Smooth muscle cell (in vitro differentiated cells): ENCODE results near the gene FKBP8. TPM values are rescaled to one million over a fixed set of nuclear protein-coding genes. Genes with fewer than 3 reads are reported as not detected.
"Not testable (repeated sequence)": the region's sequence is repeated elsewhere in the genome, so short reads cannot be mapped to it uniquely, and the experiment has no call there.

Experiments used
- DNase-seq: peaks from one replicate; lab custom pipeline; 2025; ENCODE audit not compliant: unreplicated experiment; lab: John Stamatoyannopoulos, UW
- H2AFZ ChIP-seq: fragments of 200-600 bp; sonication (generic); 2 replicates; pipeline ENCODE4 v1.6.0; 2016; ENCODE audit warnings: antibody characterized with exemption, low read depth, mild to moderate bottlenecking
- H3F3A ChIP-seq: fragments of 200-600 bp; sonication (generic); 2 replicates; pipeline ENCODE4 v1.6.0; 2017; ENCODE audit warnings: antibody characterized with exemption, low read depth
- H3K27ac ChIP-seq: fragments of 200-600 bp; sonication (generic); 2 replicates; pipeline ENCODE4 v1.5.1; 2016; ENCODE audit warnings: low read depth, mild to moderate bottlenecking
- H3K27me3 ChIP-seq: fragments of 200-600 bp; sonication (generic); 2 replicates; pipeline ENCODE4 v1.6.1; 2016; ENCODE audit warnings: low read depth, mild to moderate bottlenecking
- H3K36me3 ChIP-seq: fragments of 200-600 bp; sonication (generic); 2 replicates; pipeline ENCODE4 v1.5.1; 2016; ENCODE audit warnings: low read depth
- H3K4me1 ChIP-seq: fragments of 200-600 bp; sonication (generic); 2 replicates; pipeline ENCODE4 v1.5.1; 2016; ENCODE audit warnings: low read depth
- H3K4me2 ChIP-seq: fragments of 200-600 bp; sonication (generic); 2 replicates; pipeline ENCODE4 v1.6.0; 2016; ENCODE audit warnings: mild to moderate bottlenecking
- H3K4me3 ChIP-seq: fragments of 200-600 bp; sonication (generic); 2 replicates; pipeline ENCODE4 v1.5.1; 2016; ENCODE audit warnings: mild to moderate bottlenecking
- H3K79me2 ChIP-seq: fragments of 200-600 bp; sonication (generic); 2 replicates; pipeline ENCODE4 v1.6.0; 2016; ENCODE audit warnings: low read depth, mild to moderate bottlenecking
- H3K9ac ChIP-seq: fragments of 200-600 bp; sonication (generic); 2 replicates; pipeline ENCODE4 v1.6.0; 2016; ENCODE audit warnings: low read depth
- H3K9me3 ChIP-seq: fragments of 200-600 bp; sonication (generic); replicated peaks from 2 replicates; pipeline ENCODE4 v1.5.1; 2016; ENCODE audit warnings: low read depth
- H4K20me1 ChIP-seq: fragments of 200-600 bp; sonication (generic); 2 replicates; pipeline ENCODE4 v1.6.0; 2016; ENCODE audit warnings: low read depth
- WGBS: methylation state at CpG from one replicate; pipeline ENCODE4 v1.1.7; 2016; ENCODE audit warnings: low lambda C conversion rate; 5-methylcytosine and 5-hydroxymethylcytosine counted together
- polyA plus RNA-seq: library from polyadenylated mRNA; unstranded; fragments of >200 nt; fragmentation: Nextera tagmentation; extraction: Ambion mirVana; gene quantifications from 2 replicates; pipeline ENCODE4 v1.2.1, GENCODE V29; 2016
- total RNA-seq: library from RNA; depleted of rRNA; stranded (reverse); fragments of >200 nt; gene quantifications from 2 replicates; pipeline ENCODE4 v1.2.3, GENCODE V29; 2014
- TF ChIP-seq, protein P1 (sequence below): fragments of 200-600 bp; sonication (generic); IDR thresholded peaks from 2 replicates; pipeline ENCODE4 v1.5.1; 2017; ENCODE audit warnings: borderline replicate concordance, mild to moderate bottlenecking, antibody characterized with exemption; ENCODE audit not compliant: insufficient read depth, poor library complexity, severe bottlenecking

FKBP8 gene
- total and polyA plus RNA-seq, 2 experiments from 2014 or later = 143 to 358 TPM

GRCh38 chr19:18523841-18524240 lies 19.5 kb downstream of the FKBP8 start:
- TF ChIP-seq, protein P1, sequence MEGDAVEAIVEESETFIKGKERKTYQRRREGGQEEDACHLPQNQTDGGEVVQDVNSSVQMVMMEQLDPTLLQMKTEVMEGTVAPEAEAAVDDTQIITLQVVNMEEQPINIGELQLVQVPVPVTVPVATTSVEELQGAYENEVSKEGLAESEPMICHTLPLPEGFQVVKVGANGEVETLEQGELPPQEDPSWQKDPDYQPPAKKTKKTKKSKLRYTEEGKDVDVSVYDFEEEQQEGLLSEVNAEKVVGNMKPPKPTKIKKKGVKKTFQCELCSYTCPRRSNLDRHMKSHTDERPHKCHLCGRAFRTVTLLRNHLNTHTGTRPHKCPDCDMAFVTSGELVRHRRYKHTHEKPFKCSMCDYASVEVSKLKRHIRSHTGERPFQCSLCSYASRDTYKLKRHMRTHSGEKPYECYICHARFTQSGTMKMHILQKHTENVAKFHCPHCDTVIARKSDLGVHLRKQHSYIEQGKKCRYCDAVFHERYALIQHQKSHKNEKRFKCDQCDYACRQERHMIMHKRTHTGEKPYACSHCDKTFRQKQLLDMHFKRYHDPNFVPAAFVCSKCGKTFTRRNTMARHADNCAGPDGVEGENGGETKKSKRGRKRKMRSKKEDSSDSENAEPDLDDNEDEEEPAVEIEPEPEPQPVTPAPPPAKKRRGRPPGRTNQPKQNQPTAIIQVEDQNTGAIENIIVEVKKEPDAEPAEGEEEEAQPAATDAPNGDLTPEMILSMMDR = no peak
- no peak for DNase-seq
- Histone ChIP-seq H3K4me1 (no peaks in the 10 kb centered on the region), H2AFZ (no peak overlapping the region), H3K36me3 (no peaks in the 10 kb centered on the region), H3K9ac (no peak overlapping the region), H3F3A (no peaks in the 10 kb centered on the region), H3K79me2 (peaks cover 25% of the 10 kb centered on the region), H3K27me3 (no peaks in the 10 kb centered on the region), H3K4me2 (no peak overlapping the region), H3K9me3 (no peaks in the 10 kb centered on the region), H4K20me1 (peaks cover 13% of the 10 kb centered on the region), H3K4me3 (no peak overlapping the region), H3K27ac (no peak overlapping the region)
- 85% methylated on average over 9 of the region's 9 CpGs for WGBS

DNA sequence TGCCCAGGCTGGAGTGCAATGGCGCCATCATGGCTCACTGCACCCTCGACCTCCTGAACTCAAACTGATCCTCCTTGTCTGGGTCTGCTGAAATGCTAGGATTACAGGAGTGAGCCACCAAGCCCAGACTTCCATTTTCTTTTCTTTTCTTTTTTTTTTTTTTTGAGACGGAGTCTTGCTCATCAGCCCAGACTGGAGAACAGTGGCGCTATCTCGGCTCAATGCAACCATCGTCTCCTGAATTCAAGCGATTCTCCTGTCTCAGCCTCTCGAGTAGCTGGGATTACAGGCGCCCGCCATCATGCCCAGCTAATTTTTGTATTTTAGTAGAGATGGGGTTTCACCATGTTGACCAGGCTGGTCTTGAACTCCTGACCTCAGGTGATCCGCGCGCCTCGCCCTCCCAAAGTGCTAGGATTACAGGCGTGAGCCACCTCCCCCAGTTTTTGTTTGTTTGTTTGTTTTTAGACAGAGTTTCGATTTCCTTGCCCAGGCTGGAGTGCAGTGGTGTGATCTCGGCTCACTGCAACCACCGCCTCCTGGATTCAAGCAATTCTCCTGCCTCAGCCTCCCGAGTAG lies 20.4 kb downstream of the FKBP8 start:
- Histone ChIP-seq H4K20me1 (peaks cover 22% of the 10 kb centered on the region), H3K79me2 (peaks cover 34% of the 10 kb centered on the region), H3K4me2 (peak overlapping the region; percentile 74), H3K27ac (peak overlapping the region; percentile 21), H3K4me3 (peak overlapping the region; percentile 26)
- H3K36me3 ChIP-seq, DNase-seq, H2AFZ ChIP-seq, H3K9ac ChIP-seq, H3K9me3 ChIP-seq, H3F3A ChIP-seq, H3K4me1 ChIP-seq, H3K27me3 ChIP-seq: not testable (repeated sequence)
- 90% methylated on average over 19 of the region's 19 CpGs for WGBS

DNA sequence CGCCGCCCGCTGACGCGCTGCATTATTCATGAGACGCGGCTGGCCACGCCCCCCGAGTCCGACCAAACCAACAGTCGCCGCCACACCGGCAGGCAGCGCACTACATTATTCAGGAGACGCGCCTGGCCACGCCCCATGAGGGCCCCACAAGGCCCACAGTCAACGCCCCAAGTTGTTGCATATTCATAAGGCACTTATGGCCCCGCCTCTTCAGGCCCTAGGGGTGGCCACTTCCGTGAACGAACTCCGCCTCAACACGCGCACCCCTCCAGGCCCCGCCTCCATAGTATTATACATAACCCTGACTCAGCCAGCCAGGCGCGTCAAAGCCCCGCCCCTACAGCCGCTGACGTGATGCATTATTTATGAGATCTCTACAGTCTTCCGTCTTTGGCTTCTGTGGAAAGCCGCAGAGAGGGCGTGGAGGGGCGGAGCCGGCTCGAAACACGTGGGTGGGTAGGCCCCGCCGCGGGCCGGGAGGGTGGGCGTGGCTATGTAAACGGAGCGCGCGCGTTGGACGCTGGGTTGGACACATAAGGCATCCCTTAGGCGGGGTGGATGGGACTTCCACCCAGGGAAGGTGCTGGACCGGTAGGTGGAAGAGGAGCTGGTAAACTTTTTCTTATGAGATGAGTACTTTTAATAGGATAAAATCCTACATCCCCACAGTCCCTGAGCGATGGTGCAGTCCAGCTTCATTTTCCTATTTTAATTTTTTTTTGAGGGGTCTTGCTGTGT lies 21.1 kb downstream of the FKBP8 start:
- peak overlapping the region; percentile 96 for H3K4me3 ChIP-seq
- no peaks in the 10 kb centered on the region for H3F3A ChIP-seq
- no peaks in the 10 kb centered on the region for H3K27me3 ChIP-seq
- TF ChIP-seq, protein P1 = no peak
- WGBS = 2% methylated on average over 40 of the region's 51 CpGs
- no peaks in the 10 kb centered on the region for H3K4me1 ChIP-seq
- peaks cover 40% of the 10 kb centered on the region for H3K79me2 ChIP-seq
- DNase-seq = peak; percentile 100
- H3K9me3 ChIP-seq = no peaks in the 10 kb centered on the region
- H3K9ac ChIP-seq = peak overlapping the region; percentile 100
- peaks cover 28% of the 10 kb centered on the region for H4K20me1 ChIP-seq
- no peak overlapping the region for H2AFZ ChIP-seq
- peak overlapping the region; percentile 99 for H3K27ac ChIP-seq
- H3K36me3 ChIP-seq = no peaks in the 10 kb centered on the region
- peak overlapping the region; percentile 74 for H3K4me2 ChIP-seq

GRCh38 chr19:18521692-18522123 lies 21.7 kb downstream of the FKBP8 start, which contains the start of gene ELL:
TSS of gene ELL (minus strand) at chr19:18522070. CDS start at chr19:18522055, 15 bp downstream.
- Histone ChIP-seq H3K4me2 (peak within 1 kb of the TSS; percentile 90), H3K79me2 (peaks cover 46% of the 10 kb centered on the region), H3K9ac (peak within 1 kb of the TSS; percentile 100), H4K20me1 (peaks cover 34% of the 10 kb centered on the region), H3K36me3 (no peaks in the 10 kb centered on the region), H3K4me3 (peak within 1 kb of the TSS; percentile 96), H3K27me3 (no peaks in the 10 kb centered on the region), H3K4me1 (no peaks in the 10 kb centered on the region), H2AFZ (no peak within 1 kb of the TSS), H3K27ac (peak within 1 kb of the TSS; percentile 99), H3K9me3 (no peaks in the 10 kb centered on the region), H3F3A (no peaks in the 10 kb centered on the region)
- DNase-seq = no peak
- 0% methylated on average over 35 of the region's 52 CpGs for WGBS
- TF ChIP-seq, protein P1 = no peak
